ENCODE results near the gene LRRC71. TPM values are rescaled to one million over a fixed set of nuclear protein-coding genes. Genes with fewer than 3 reads are reported as not detected.

Gene LRRC71
- total RNA-seq, 6 donors from 2014 or later, result 0.49 to 13.9 (median 6.3) TPM

DNA sequence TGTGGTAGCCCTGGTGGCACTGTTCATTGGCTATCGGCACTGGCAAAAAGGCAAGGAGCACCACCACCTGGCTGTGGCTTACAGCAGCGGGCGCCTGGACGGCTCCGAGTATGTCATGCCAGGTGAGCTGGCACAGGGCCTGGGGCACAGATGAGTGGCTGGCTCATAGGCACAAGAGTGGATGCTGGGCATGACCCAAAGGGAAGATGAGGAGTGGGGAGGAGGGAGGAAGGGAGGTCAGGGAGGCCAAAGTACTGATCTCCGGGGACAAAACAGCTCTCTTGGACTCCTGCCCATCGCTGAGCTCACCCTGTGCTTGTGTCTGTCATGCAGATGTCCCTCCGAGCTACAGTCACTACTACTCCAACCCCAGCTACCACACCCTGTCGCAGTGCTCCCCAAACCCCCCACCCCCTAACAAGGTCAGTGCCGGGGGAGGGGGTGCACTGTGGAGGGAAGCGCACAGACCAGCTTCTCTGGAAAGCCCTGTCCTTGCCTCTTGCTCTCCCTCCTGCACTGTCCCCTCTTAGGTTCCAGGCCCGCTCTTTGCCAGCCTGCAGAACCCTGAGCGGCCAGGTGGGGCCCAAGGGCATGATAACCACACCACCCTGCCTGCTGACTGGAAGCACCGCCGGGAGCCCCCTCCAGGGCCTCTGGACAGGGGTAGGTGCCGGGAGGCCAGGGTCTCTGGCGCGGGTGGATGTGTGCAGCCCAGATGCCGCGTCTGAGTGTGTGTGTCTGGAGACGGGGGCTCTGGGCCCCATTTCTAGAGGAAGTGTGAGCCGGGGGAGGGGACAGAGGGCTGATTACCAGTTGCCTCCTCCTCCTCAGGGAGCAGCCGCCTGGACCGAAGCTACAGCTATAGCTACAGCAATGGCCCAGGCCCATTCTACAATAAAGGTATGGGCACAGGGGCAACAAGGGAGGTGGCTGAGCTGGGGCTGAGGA is 7.3 kb upstream of the LRRC71 start:
- Histone ChIP-seq H3K4me3 (no peak overlapping the region), H3K36me3 (peaks cover 0 to 88% (median 30%) of the 10 kb centered on the region in 4 donors), H3K9me3 (no peaks in the 10 kb centered on the region), H3K27ac (no peak overlapping the region), H3K4me1 (peaks cover 0 to 7% (median 0%) of the 10 kb centered on the region in 4 donors), H3K27me3 (no peaks in the 10 kb centered on the region)
- peak; percentile 22 to 63 for ATAC-seq (ENCODE audit: low FRiP score in 2 of 2)
- no peak for TF ChIP-seq POLR2A (IDR thresholded peaks at IDR 0.05)
- TF ChIP-seq, protein P1, sequence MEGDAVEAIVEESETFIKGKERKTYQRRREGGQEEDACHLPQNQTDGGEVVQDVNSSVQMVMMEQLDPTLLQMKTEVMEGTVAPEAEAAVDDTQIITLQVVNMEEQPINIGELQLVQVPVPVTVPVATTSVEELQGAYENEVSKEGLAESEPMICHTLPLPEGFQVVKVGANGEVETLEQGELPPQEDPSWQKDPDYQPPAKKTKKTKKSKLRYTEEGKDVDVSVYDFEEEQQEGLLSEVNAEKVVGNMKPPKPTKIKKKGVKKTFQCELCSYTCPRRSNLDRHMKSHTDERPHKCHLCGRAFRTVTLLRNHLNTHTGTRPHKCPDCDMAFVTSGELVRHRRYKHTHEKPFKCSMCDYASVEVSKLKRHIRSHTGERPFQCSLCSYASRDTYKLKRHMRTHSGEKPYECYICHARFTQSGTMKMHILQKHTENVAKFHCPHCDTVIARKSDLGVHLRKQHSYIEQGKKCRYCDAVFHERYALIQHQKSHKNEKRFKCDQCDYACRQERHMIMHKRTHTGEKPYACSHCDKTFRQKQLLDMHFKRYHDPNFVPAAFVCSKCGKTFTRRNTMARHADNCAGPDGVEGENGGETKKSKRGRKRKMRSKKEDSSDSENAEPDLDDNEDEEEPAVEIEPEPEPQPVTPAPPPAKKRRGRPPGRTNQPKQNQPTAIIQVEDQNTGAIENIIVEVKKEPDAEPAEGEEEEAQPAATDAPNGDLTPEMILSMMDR (IDR thresholded peaks at IDR 0.05), result no peak
- TF ChIP-seq POLR2AphosphoS5 (IDR thresholded peaks at IDR 0.05), result no peak
- TF ChIP-seq EP300 (IDR thresholded peaks at IDR 0.05), result no peak
- WGBS, 2 donors, result 56 to 73% methylated on average over 13 to 23 of the region's 24 CpGs
- peak; percentile 66 to 86 for DNase-seq

DNA sequence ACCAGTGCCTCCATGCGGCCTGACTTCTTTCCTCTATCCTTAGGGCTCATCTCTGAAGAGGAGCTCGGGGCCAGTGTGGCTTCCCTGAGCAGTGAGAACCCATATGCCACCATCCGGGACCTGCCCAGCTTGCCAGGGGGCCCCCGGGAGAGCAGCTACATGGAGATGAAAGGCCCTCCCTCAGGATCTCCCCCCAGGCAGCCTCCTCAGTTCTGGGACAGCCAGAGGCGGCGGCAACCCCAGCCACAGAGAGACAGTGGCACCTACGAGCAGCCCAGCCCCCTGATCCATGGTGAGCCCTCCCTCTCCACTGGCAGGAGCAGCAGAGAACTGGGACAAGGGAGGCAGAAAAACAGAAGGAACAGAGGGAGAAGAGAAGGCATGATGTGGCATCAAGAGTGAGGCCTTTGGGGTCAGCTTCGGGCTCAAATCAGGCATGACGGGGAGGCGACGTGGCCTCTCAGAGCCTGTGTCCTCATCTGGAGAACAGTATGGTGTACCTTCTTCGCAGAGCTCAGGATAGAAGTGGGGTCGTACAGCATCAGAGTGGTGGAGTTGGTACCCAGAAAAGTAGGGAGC is 6.5 kb upstream of the LRRC71 start:
- 80 to 87% methylated on average over 7 to 13 of the region's 13 CpGs for WGBS, 2 donors
- H3K27me3 ChIP-seq, result no peaks in the 10 kb centered on the region

DNA sequence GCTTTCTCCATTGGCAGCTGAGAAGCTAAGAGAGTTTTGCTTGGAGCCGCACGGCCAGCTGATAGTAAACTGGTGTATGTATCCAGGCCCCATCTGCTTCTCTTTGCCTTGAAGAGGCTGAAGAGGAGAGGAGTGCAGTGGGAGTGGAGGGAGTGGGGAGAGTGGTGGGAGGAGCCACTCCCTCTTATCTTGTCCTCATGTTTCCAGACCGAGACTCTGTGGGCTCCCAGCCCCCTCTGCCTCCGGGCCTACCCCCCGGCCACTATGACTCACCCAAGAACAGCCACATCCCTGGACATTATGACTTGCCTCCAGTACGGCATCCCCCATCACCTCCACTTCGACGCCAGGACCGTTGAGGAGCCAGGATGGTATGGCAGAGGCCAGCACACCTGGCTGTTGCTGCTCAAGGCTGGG is 6.0 kb upstream of the LRRC71 start:
- no peak overlapping the region for H3K27ac ChIP-seq
- ATAC-seq (ENCODE audit: low FRiP score in 2 of 2) (no peak), DNase-seq (no peak)
- no peaks in the 10 kb centered on the region for H3K27me3 ChIP-seq
- no peaks in the 10 kb centered on the region for H3K9me3 ChIP-seq
- H3K4me1 ChIP-seq, result peaks cover 0 to 6% (median 0%) of the 10 kb centered on the region in 4 donors
- WGBS, 2 donors, result 88 to 92% methylated on average over 9 of the region's 9 CpGs
- TF ChIP-seq EP300 (IDR thresholded peaks at IDR 0.05), result no peak
- no peak for TF ChIP-seq POLR2A (IDR thresholded peaks at IDR 0.05)
- TF ChIP-seq POLR2AphosphoS5 (IDR thresholded peaks at IDR 0.05), result no peak
- TF ChIP-seq, protein P1 (IDR thresholded peaks at IDR 0.05), result no peak
- no peak overlapping the region for H3K4me3 ChIP-seq
- H3K36me3 ChIP-seq, result peaks cover 0 to 75% (median 25%) of the 10 kb centered on the region in 4 donors

More for the DNA sequence above, 6.5 kb upstream of the LRRC71 start:
- no peak for ATAC-seq (ENCODE audit: low FRiP score in 2 of 2)
- no peak overlapping the region for H3K27ac ChIP-seq
- no peak overlapping the region for H3K4me3 ChIP-seq
- TF ChIP-seq POLR2A (IDR thresholded peaks at IDR 0.05) (no peak), EP300 (IDR thresholded peaks at IDR 0.05) (no peak), POLR2AphosphoS5 (IDR thresholded peaks at IDR 0.05) (no peak)
- TF ChIP-seq, protein P1 (IDR thresholded peaks at IDR 0.05), result no peak
- H3K4me1 ChIP-seq, result peaks cover 0 to 6% (median 0%) of the 10 kb centered on the region in 4 donors
- no peaks in the 10 kb centered on the region for H3K9me3 ChIP-seq
- H3K36me3 ChIP-seq, result peaks cover 0 to 80% (median 26%) of the 10 kb centered on the region in 4 donors
- DNase-seq, result peak in 1 of 2 donors; percentile 54

DNA sequence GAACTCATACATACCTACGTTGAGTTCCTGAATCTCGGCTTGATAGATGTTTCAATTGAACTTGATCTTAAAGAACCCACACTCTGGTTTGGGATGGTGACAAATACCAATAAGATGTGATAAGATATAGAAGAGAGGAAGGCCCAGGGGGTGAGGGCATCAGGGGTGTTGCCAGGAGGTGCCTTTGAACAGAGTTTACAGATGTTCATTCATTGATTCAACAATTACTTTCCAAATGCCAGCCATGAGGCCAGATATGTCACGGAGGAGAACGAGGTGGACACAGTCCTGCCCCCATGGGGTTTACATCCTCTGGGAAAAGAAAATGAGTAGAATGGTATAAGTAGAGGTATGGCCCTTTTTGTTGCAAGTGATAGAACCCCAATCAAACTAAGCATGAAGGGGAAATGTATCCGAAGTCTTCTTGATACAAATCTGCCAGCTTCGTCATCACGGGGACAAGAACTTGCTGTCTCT is 659 bp downstream of the LRRC71 start:
- WGBS, 2 donors, result 65 to 74% methylated on average over 7 of the region's 7 CpGs
- Histone ChIP-seq H3K4me3 (peak overlapping the region in 1 of 4 donors; percentile 0), H3K27ac (no peak overlapping the region), H3K27me3 (peaks cover 0 to 53% (median 24%) of the 10 kb centered on the region in 4 donors), H3K36me3 (peaks cover 0 to 13% (median 0%) of the 10 kb centered on the region in 4 donors), H3K9me3 (no peaks in the 10 kb centered on the region), H3K4me1 (peaks cover 12 to 28% (median 24%) of the 10 kb centered on the region in 4 donors)
- TF ChIP-seq POLR2AphosphoS5 (IDR thresholded peaks at IDR 0.05) (no peak), EP300 (IDR thresholded peaks at IDR 0.05) (no peak)
- TF ChIP-seq, protein P1 (IDR thresholded peaks at IDR 0.05), result no peak
- DNase-seq (no peak), ATAC-seq (ENCODE audit: low FRiP score in 2 of 2) (no peak)
